Measurements from ENCODE around the gene CHCHD6. TPM values are rescaled to one million over a fixed set of nuclear protein-coding genes. Genes with fewer than 3 reads are reported as not detected.

The CHCHD6 gene
- total RNA-seq, 2 experiments from 2014 or later = 5.4 to 7.4 TPM

DNA sequence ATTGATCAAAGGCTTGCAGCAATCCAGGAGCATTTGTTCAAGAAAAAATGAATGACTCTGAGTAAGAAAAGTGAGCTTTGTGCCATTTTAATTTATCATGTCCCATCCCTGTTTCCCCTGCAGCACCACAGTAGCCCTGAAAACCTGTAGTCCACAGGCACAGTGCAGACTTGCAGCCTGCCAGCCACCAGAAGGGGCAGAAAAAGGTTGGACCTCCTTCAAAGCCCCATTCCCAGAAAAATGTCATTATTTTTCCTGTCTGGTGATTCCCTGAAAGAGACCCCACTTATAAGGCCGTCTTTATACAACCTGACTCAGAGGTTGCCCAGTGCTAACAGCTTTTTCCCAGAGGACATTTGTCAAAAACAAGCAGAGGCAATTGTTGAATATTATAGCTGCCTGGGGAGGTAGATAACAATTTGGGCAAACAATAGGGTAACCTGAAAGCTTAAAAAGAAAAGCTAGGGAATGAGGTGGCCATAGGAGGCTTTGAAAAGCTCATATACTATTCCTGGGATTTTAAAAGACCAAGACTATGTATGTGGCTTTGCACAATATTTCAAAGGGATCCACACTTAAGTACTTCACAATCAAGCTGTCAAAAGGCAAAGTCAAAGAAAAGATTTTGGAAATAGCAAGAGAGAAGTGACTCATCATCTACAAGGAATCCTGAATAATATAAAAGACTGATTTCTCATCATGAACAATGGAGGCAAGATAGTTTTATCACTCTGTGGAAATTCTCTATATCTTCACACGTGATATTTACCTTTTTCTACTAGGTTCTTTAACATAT, 142.1 kb downstream of the CHCHD6 start:
- H3K4me1 Mint-ChIP-seq = no peaks in the 10 kb centered on the region
- H3K27me3 Mint-ChIP-seq = no peaks in the 10 kb centered on the region
- H3K9me3 Mint-ChIP-seq = no peaks in the 10 kb centered on the region
- H3K4me3 Mint-ChIP-seq = no peak overlapping the region
- ChIA-PET POLR2A (interaction anchor here (0.6 kb wide), 1 partner anchor 118 kb away, joined by 3 read pairs; no protein-coding TSS in a partner anchor), CTCF (interaction anchor here (1.2 kb wide), 1 partner anchor 9 kb away, joined by 3 read pairs; no protein-coding TSS in a partner anchor)
- H3K36me3 Mint-ChIP-seq (ENCODE audit: low read depth) = no peaks in the 10 kb centered on the region
- H3K27ac Mint-ChIP-seq = no peak overlapping the region
- DNase-seq = no peak

- no peaks in the 10 kb centered on the region for H3K9me3 Mint-ChIP-seq
- CTCF ChIA-PET = interaction anchor here (1.4 to 1.5 kb wide), 2 partner anchors 19 to 36 kb away, joined by 3 to 5 read pairs; no protein-coding TSS in a partner anchor
- POLR2A ChIA-PET = no interaction called here
- no peak overlapping the region for H3K27ac Mint-ChIP-seq
- DNase-seq = no peak
- H3K36me3 Mint-ChIP-seq (ENCODE audit: low read depth) = no peaks in the 10 kb centered on the region
- no peak overlapping the region for H3K4me3 Mint-ChIP-seq
- no peaks in the 10 kb centered on the region for H3K4me1 Mint-ChIP-seq
- H3K27me3 Mint-ChIP-seq = no peaks in the 10 kb centered on the region
These were observed 143.0 kb downstream of the CHCHD6 start for GRCh38 chr3:126847061-126847460.

- no peaks in the 10 kb centered on the region for H3K36me3 Mint-ChIP-seq (ENCODE audit: low read depth)
- CTCF ChIA-PET = no interaction called here
- no peaks in the 10 kb centered on the region for H3K4me1 Mint-ChIP-seq
- no peak for DNase-seq
- no peaks in the 10 kb centered on the region for H3K9me3 Mint-ChIP-seq
- H3K27me3 Mint-ChIP-seq = no peaks in the 10 kb centered on the region
- POLR2A ChIA-PET = no interaction called here
- H3K27ac Mint-ChIP-seq = no peak overlapping the region
- no peak overlapping the region for H3K4me3 Mint-ChIP-seq
These were observed 145.0 kb downstream of the CHCHD6 start for GRCh38 chr3:126848991-126849390.

- Mint-ChIP-seq H3K9me3 (no peaks in the 10 kb centered on the region), H3K27me3 (no peaks in the 10 kb centered on the region), H3K36me3 (ENCODE audit: low read depth) (no peaks in the 10 kb centered on the region), H3K4me3 (no peak overlapping the region), H3K4me1 (no peaks in the 10 kb centered on the region), H3K27ac (no peak overlapping the region)
- CTCF ChIA-PET = no interaction called here
- DNase-seq = no peak
- POLR2A ChIA-PET = no interaction called here
These were observed 145.7 kb downstream of the CHCHD6 start for GRCh38 chr3:126849768-126850167.

- ChIA-PET CTCF (no interaction called here), POLR2A (no interaction called here)
- no peak for DNase-seq
- H3K27ac Mint-ChIP-seq = no peak overlapping the region
- no peaks in the 10 kb centered on the region for H3K4me1 Mint-ChIP-seq
- no peaks in the 10 kb centered on the region for H3K36me3 Mint-ChIP-seq (ENCODE audit: low read depth)
- H3K4me3 Mint-ChIP-seq = no peak overlapping the region
- H3K27me3 Mint-ChIP-seq = no peaks in the 10 kb centered on the region
- H3K9me3 Mint-ChIP-seq = no peaks in the 10 kb centered on the region
These were observed 146.5 kb downstream of the CHCHD6 start for GRCh38 chr3:126850370-126851085.

DNA sequence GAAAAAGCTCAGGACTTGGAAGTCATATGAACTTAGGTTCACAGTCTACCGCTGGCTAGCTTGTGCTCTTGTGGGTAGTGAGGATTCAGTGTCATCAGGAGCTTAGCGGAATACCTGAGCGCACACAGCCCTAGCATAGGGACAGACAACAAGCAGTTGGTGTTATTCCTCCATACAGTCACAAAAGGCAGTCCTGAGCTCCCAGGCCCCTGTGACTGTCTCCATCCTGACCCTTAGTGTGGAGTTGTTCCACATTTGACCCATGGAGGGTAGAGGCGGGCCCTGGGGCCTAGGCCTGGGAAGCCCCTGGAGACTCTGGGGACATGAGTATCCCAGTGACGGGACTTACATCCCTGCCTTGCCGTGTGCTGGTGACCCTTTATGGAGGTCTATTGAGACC, 147.3 kb downstream of the CHCHD6 start:
- Mint-ChIP-seq H3K27me3 (no peaks in the 10 kb centered on the region), H3K9me3 (no peaks in the 10 kb centered on the region), H3K4me1 (no peaks in the 10 kb centered on the region), H3K27ac (no peak overlapping the region), H3K36me3 (ENCODE audit: low read depth) (no peaks in the 10 kb centered on the region), H3K4me3 (no peak overlapping the region)
- CTCF ChIA-PET = no interaction called here
- DNase-seq = no peak
- POLR2A ChIA-PET = no interaction called here

DNA sequence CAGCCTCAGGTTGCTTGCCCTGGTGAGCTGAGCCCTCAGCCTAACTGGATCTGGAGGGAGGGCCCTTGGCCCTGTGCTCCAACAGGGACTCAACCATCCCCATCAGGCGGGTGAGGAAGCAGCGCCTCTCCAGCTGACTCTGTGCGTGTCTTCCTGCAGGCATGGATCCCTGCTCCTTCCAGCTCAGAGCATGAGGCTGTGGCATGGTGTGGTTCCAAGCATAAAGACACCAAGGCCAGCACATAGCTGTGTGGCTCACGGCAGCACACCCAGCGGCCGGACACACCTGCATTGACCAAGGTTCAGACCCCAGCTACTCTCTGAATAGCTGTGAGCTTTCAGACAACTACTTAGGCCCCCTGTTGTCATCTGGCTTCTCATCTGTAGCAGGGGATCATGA, 147.9 kb downstream of the CHCHD6 start:
- CTCF ChIA-PET = no interaction called here
- Mint-ChIP-seq H3K36me3 (ENCODE audit: low read depth) (no peaks in the 10 kb centered on the region), H3K27me3 (no peaks in the 10 kb centered on the region), H3K27ac (no peak overlapping the region), H3K4me1 (no peaks in the 10 kb centered on the region), H3K9me3 (no peaks in the 10 kb centered on the region), H3K4me3 (no peak overlapping the region)
- POLR2A ChIA-PET = no interaction called here
- no peak for DNase-seq

- CTCF ChIA-PET = no interaction called here
These were observed 148.5 kb downstream of the CHCHD6 start for GRCh38 chr3:126852511-126852910.

GRCh38 chr3:126854666-126855065, 150.6 kb downstream of the CHCHD6 start:
- DNase-seq = no peak
- Mint-ChIP-seq H3K4me1 (no peaks in the 10 kb centered on the region), H3K4me3 (no peak overlapping the region), H3K9me3 (no peaks in the 10 kb centered on the region), H3K36me3 (ENCODE audit: low read depth) (no peaks in the 10 kb centered on the region), H3K27me3 (no peaks in the 10 kb centered on the region), H3K27ac (no peak overlapping the region)
- POLR2A ChIA-PET = no interaction called here
- CTCF ChIA-PET = interaction anchor here (0.6 to 1.1 kb wide), 2 partner anchors 9 to 52 kb away, joined by 3 read pairs; no protein-coding TSS in a partner anchor

More at GRCh38 chr3:126852511-126852910, 148.5 kb downstream of the CHCHD6 start:
- H3K27ac Mint-ChIP-seq = no peak overlapping the region
- POLR2A ChIA-PET = no interaction called here
- H3K4me3 Mint-ChIP-seq = no peak overlapping the region
- no peaks in the 10 kb centered on the region for H3K4me1 Mint-ChIP-seq
- no peaks in the 10 kb centered on the region for H3K9me3 Mint-ChIP-seq
- no peaks in the 10 kb centered on the region for H3K27me3 Mint-ChIP-seq
- no peaks in the 10 kb centered on the region for H3K36me3 Mint-ChIP-seq (ENCODE audit: low read depth)
- no peak for DNase-seq

DNA sequence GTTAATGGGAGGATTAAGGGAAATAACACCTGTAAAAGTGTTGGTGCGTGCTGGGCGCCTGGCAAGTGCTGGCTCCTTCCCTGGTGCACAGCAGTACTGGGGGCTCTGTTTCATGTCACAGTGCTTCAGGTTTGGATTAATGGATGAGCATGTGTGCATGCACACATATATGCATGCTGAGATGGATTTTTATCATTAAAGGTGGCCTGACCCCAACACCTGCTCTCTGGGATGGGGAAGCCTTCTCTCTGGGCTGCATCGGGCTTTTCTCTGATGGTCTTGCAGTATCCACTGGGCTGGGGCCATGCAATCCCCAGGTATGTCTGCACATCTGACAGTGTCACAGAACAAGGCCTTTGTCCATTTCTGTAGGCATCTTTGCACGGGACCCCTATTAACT, 151.3 kb downstream of the CHCHD6 start:
- no peak overlapping the region for H3K27ac Mint-ChIP-seq
- H3K36me3 Mint-ChIP-seq (ENCODE audit: low read depth) = no peaks in the 10 kb centered on the region
- ChIA-PET POLR2A (no interaction called here), CTCF (interaction anchor here (1.1 kb wide), 1 partner anchor 10 kb away, joined by 3 read pairs; no protein-coding TSS in a partner anchor)
- no peaks in the 10 kb centered on the region for H3K4me1 Mint-ChIP-seq
- no peak overlapping the region for H3K4me3 Mint-ChIP-seq
- H3K9me3 Mint-ChIP-seq = no peaks in the 10 kb centered on the region
- no peak for DNase-seq
- no peaks in the 10 kb centered on the region for H3K27me3 Mint-ChIP-seq

DNA sequence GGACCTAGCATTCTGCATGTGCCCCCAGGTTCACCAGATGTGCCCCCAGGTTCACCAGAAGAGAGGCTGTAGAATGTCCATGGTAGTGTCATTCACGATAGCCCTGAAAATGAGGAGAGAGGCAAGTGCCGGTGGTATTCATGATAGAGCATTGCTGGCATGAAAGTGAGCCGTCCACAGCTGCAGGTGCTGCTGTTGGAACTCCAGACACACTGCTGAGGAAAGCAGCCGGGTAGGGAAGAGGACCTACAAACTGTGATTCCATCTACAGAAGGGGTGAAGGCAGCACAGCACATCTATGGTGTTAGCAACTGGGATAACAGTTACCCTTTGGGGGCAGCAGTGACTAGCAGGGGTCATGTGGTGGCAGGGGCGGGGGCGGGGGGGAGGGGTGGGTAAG, 153.9 kb downstream of the CHCHD6 start:
- Mint-ChIP-seq H3K4me3 (no peak overlapping the region), H3K9me3 (no peaks in the 10 kb centered on the region), H3K36me3 (ENCODE audit: low read depth) (no peaks in the 10 kb centered on the region), H3K27ac (no peak overlapping the region), H3K27me3 (no peaks in the 10 kb centered on the region), H3K4me1 (no peaks in the 10 kb centered on the region)
- no peak for DNase-seq
- ChIA-PET CTCF (no interaction called here), POLR2A (no interaction called here)

GRCh38 chr3:126858401-126858800, 154.4 kb downstream of the CHCHD6 start:
- H3K4me1 Mint-ChIP-seq = no peaks in the 10 kb centered on the region
- no peak for DNase-seq
- H3K36me3 Mint-ChIP-seq (ENCODE audit: low read depth) = no peaks in the 10 kb centered on the region
- ChIA-PET POLR2A (no interaction called here), CTCF (no interaction called here)
- no peaks in the 10 kb centered on the region for H3K9me3 Mint-ChIP-seq
- no peaks in the 10 kb centered on the region for H3K27me3 Mint-ChIP-seq
- no peak overlapping the region for H3K4me3 Mint-ChIP-seq
- no peak overlapping the region for H3K27ac Mint-ChIP-seq

DNA sequence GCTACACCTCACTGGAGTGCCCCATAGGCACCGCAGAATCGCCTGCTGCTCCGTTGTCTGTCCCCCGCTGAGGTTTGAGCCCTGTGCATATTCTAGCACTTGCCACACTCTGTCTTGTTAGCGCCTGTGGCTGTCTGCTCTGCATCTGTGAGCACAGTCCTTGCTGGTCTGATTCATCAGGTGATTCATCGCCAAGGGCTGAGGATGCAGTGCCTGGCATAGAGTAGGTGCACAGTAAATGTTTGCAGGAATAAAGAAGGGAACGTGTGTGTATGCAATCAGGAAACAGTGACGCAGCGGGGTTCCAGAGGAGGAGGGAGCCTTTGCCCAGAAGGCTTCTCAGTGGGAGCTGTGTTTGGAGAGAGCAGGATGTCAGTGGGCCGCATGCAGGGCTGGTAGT, 154.8 kb downstream of the CHCHD6 start:
- H3K4me1 Mint-ChIP-seq = no peaks in the 10 kb centered on the region
- H3K4me3 Mint-ChIP-seq = no peak overlapping the region
- ChIA-PET CTCF (no interaction called here), POLR2A (no interaction called here)
- H3K27me3 Mint-ChIP-seq = no peaks in the 10 kb centered on the region
- no peak overlapping the region for H3K27ac Mint-ChIP-seq
- H3K9me3 Mint-ChIP-seq = no peaks in the 10 kb centered on the region
- no peak for DNase-seq
- H3K36me3 Mint-ChIP-seq (ENCODE audit: low read depth) = no peaks in the 10 kb centered on the region

Data from activated CD4-positive, alpha-beta T cell treated with anti-CD3 and anti-CD28 coated beads, Interleukin-2, amount 10 ng/mL, durations not matched to agents 7 days and 5 days (primary cell).